ENCODE measurements around the gene AUH.

The AUH gene

GRCh38 chr9:91243029-91243428 lies 118.7 kb downstream of the AUH start:
- DNase-seq = no peak

- DNase-seq = no peak
Measured at GRCh38 chr9:91241909-91242308, 119.8 kb downstream of the AUH start.

GRCh38 chr9:91240596-91241165 lies 121.0 kb downstream of the AUH start:
- no peak for DNase-seq

- no peak for DNase-seq
Measured at GRCh38 chr9:91239367-91240111, 122.2 kb downstream of the AUH start.

GRCh38 chr9:91234523-91234922 lies 127.2 kb downstream of the AUH start:
- DNase-seq = no peak

- DNase-seq = no peak
Measured at GRCh38 chr9:91231619-91232018, 130.1 kb downstream of the AUH start.

- DNase-seq = no peak
Measured at GRCh38 chr9:91223000-91223399, 138.7 kb downstream of the AUH start.

- DNase-seq = no peak
Measured at GRCh38 chr9:91222457-91222856, 139.3 kb downstream of the AUH start.

GRCh38 chr9:91221332-91221731 lies 140.4 kb downstream of the AUH start:
- peak; percentile 78 for DNase-seq

- DNase-seq = no peak
Measured at GRCh38 chr9:91220491-91221135, 141.1 kb downstream of the AUH start.

GRCh38 chr9:91220021-91220420 lies 141.7 kb downstream of the AUH start:
- no peak for DNase-seq

GRCh38 chr9:91219557-91219956 lies 142.2 kb downstream of the AUH start:
- no peak for DNase-seq

- no peak for DNase-seq
Measured at GRCh38 chr9:91217388-91217787, 144.3 kb downstream of the AUH start.

- no peak for DNase-seq
Measured at GRCh38 chr9:91214867-91215266, 146.9 kb downstream of the AUH start.

GRCh38 chr9:91214086-91214485 lies 147.6 kb downstream of the AUH start:
- peak; percentile 65 for DNase-seq

GRCh38 chr9:91212596-91213243 lies 149.0 kb downstream of the AUH start:
- DNase-seq = no peak

GRCh38 chr9:91211919-91212318 lies 149.8 kb downstream of the AUH start:
- no peak for DNase-seq

- no peak for DNase-seq
Measured at GRCh38 chr9:91211414-91211813, 150.3 kb downstream of the AUH start.

GRCh38 chr9:91210318-91210717 lies 151.4 kb downstream of the AUH start:
- no peak for DNase-seq

GRCh38 chr9:91208837-91209236 lies 152.9 kb downstream of the AUH start:
- no peak for DNase-seq

GRCh38 chr9:91208419-91208745 lies 153.3 kb downstream of the AUH start:
- no peak for DNase-seq

GRCh38 chr9:91207729-91208418 lies 153.8 kb downstream of the AUH start:
- peak; percentile 65 for DNase-seq

- no peak for DNase-seq
Measured at GRCh38 chr9:91207397-91207728, 154.4 kb downstream of the AUH start.
